HepG2 (cell line): Measurements from ENCODE around the gene PCGF6. TPM values are rescaled to one million over a fixed set of nuclear protein-coding genes. Genes with fewer than 3 reads are reported as not detected.

Experiments used
- ESRRA ChIP-seq: sonication (generic); formaldehyde crosslinking; IDR thresholded peaks from 2 replicates; pipeline ENCODE4 v1.5.1; 2020; ENCODE audit warnings: mild to moderate bottlenecking, low read depth, missing genetic modification reagents
- FOXK2 ChIP-seq: fragments of 450-650 bp; IDR thresholded peaks from 2 replicates; pipeline ENCODE4 v1.6.1; 2016
- GATA4 ChIP-seq: sonication (generic); IDR thresholded peaks from 2 replicates; pipeline ENCODE4 v1.6.1; 2016; ENCODE audit warnings: antibody characterized with exemption, low read depth, borderline replicate concordance
- HCFC1 ChIP-seq: fragments of 150-350 bp; IDR thresholded peaks from 2 replicates; pipeline ENCODE4 v1.6.1; 2014; ENCODE audit warnings: low read depth, low read length
- POGK ChIP-seq: sonication (generic); formaldehyde crosslinking; conservative IDR thresholded peaks from 2 replicates; pipeline ENCODE4 v1.8.0; 2022; ENCODE audit warnings: mild to moderate bottlenecking, moderate library complexity, missing genetic modification reagents
- RAD21 ChIP-seq: fragments of 450-650 bp; formaldehyde crosslinking; IDR thresholded peaks from 2 replicates; pipeline ENCODE4 v1.5.0; 2020; ENCODE audit warnings: mild to moderate bottlenecking
- ZKSCAN5 ChIP-seq: sonication (generic); formaldehyde crosslinking; IDR thresholded peaks from 2 replicates; pipeline ENCODE4 v1.5.1; 2020; ENCODE audit warnings: mild to moderate bottlenecking, missing genetic modification reagents
- ZMYM4 ChIP-seq: sonication (generic); formaldehyde crosslinking; IDR thresholded peaks from 2 replicates; pipeline ENCODE4 v1.8.1; 2023; ENCODE audit warnings: mild to moderate bottlenecking, missing genetic modification reagents
- ZNF12 ChIP-seq: sonication (generic); formaldehyde crosslinking; IDR thresholded peaks from 2 replicates; pipeline ENCODE4 v1.5.0; 2020; ENCODE audit warnings: missing genetic modification reagents
- ZNF136 ChIP-seq: sonication (generic); formaldehyde crosslinking; IDR thresholded peaks from 2 replicates; pipeline ENCODE4 v1.8.1; 2022; ENCODE audit warnings: low read depth, mild to moderate bottlenecking, moderate library complexity, missing genetic modification reagents
- ZNF382 ChIP-seq: sonication (generic); formaldehyde crosslinking; IDR thresholded peaks from 2 replicates; pipeline ENCODE4 v1.5.0; 2020; ENCODE audit warnings: missing genetic modification reagents, mild to moderate bottlenecking, borderline replicate concordance
- ZNF468 ChIP-seq: sonication (generic); formaldehyde crosslinking; IDR thresholded peaks from 2 replicates; pipeline ENCODE4 v1.8.0; 2022; ENCODE audit warnings: mild to moderate bottlenecking, moderate library complexity, missing genetic modification reagents
- ZNF543 ChIP-seq: sonication (generic); formaldehyde crosslinking; IDR thresholded peaks from 2 replicates; pipeline ENCODE4 v1.4.0; 2020; ENCODE audit warnings: mild to moderate bottlenecking, missing genetic modification reagents
- ZNF619 ChIP-seq: sonication (generic); formaldehyde crosslinking; IDR thresholded peaks from 2 replicates; pipeline ENCODE4 v1.4.0; 2020; ENCODE audit warnings: mild to moderate bottlenecking, missing genetic modification reagents
- ZNF687 ChIP-seq: sonication (generic); formaldehyde crosslinking; IDR thresholded peaks from 2 replicates; pipeline ENCODE4 v1.5.1; 2020; ENCODE audit warnings: mild to moderate bottlenecking, missing genetic modification reagents, moderate library complexity
- ZNF766 ChIP-seq: sonication (generic); formaldehyde crosslinking; IDR thresholded peaks from 2 replicates; pipeline ENCODE4 v1.5.0; 2020; ENCODE audit warnings: missing genetic modification reagents, borderline replicate concordance
- ZNF780A ChIP-seq: sonication (generic); formaldehyde crosslinking; IDR thresholded peaks from 2 replicates; pipeline ENCODE4 v1.8.0; 2022; ENCODE audit warnings: mild to moderate bottlenecking, missing genetic modification reagents, moderate library complexity
- ZNF792 ChIP-seq: IDR thresholded peaks from 2 replicates; pipeline ENCODE4 v1.6.1; 2016
- ZNF800 ChIP-seq: sonication (generic); formaldehyde crosslinking; IDR thresholded peaks from 2 replicates; pipeline ENCODE4 v1.4.0; 2020; ENCODE audit warnings: missing genetic modification reagents
- polyA plus RNA-seq, 8 experiments: library from polyadenylated mRNA; depleted of rRNA in 3 of 8; stranded (reverse) in 7 of 8; unstranded in 1 of 8; fragments of >200 nt; fragmentation: Illumina TruSeq in 4 of 8; extraction: Trizol in 4 of 8; gene quantifications; 2 replicates each; pipeline versions ENCODE4 v1.2.1 to v1.2.3, GENCODE V29; 2011 to 2016; ENCODE audit warnings: low read depth in 4 of 8, missing spikeins in 1 of 8, mixed read lengths in 1 of 8; ENCODE audit not compliant: insufficient read depth in 1 of 8
- total RNA-seq, 5 experiments: library from RNA; depleted of rRNA; stranded (reverse); fragments of >200 nt; fragmentation: Illumina TruSeq; extraction: Trizol; gene quantifications; 2 replicates each; pipeline ENCODE4 v1.2.3, GENCODE V29; 2016; ENCODE audit warnings: low read depth in 1 of 5
- TF ChIP-seq, protein P1 (sequence below): conservative IDR thresholded peaks from 2 replicates; pipeline ENCODE4 v1.6.1; 2018; ENCODE audit warnings: missing genetic modification reagents
- TF ChIP-seq, protein P2 (sequence below): sonication (generic); formaldehyde crosslinking; IDR thresholded peaks from 2 replicates; pipeline ENCODE4 v1.4.0; 2020; ENCODE audit warnings: mild to moderate bottlenecking, missing genetic modification reagents

PCGF6 gene
- total and polyA plus RNA-seq, 2 of the 13 experiments (the other 11 are each of a cell fraction or from before 2014, with no cell fraction given): 5.2 to 19.4 TPM

DNA sequence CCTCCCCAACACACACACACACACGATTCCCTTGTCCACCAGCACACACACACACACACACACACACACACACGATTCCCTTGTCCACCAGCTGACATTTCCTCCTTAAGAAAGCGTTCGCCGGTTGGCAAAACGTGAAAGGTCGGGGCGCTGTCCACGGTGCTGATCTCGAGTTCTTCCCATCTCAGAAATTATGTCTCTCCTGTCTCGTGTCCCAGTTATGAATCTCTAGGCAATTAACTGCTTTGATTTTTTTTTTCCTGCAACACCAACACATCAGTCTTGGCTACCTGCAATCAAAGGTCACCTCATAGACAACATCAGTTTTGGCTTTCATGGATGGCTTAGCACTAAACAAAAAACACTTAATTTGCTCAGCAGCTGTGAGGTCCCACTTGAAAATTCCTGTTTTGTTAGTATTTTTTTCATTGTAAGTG, 72.1 kb downstream of the PCGF6 start (continued):
- TF ChIP-seq ZNF800 (CRISPR knock-in tag) (no peak), ZMYM4 (CRISPR knock-in tag) (no peak; the same call in 1 of the 2 replicates), HCFC1 (no peak), ZNF382 (CRISPR knock-in tag) (no peak), ZKSCAN5 (CRISPR knock-in tag) (no peak), ESRRA (CRISPR knock-in tag) (no peak), ZNF468 (CRISPR knock-in tag) (no peak), ZNF780A (CRISPR knock-in tag) (0 out of 2 replicates have a peak, but pooled peaks have one; percentile 39), ZNF687 (no peak), RAD21 (CRISPR knock-in tag) (no peak), POGK (no peak; the same call in 1 of the 2 replicates), ZNF136 (CRISPR knock-in tag) (no peak), GATA4 (no peak), ZNF792 (CRISPR knock-in tag) (no peak), ZNF766 (CRISPR knock-in tag) (no peak; the same call in 1 of the 2 replicates), ZNF12 (CRISPR knock-in tag) (0 out of 2 replicates have a peak, but pooled peaks have one; percentile 26), FOXK2 (no peak), ZNF543 (CRISPR knock-in tag) (no peak), ZNF619 (no peak)
- TF ChIP-seq, protein P1, sequence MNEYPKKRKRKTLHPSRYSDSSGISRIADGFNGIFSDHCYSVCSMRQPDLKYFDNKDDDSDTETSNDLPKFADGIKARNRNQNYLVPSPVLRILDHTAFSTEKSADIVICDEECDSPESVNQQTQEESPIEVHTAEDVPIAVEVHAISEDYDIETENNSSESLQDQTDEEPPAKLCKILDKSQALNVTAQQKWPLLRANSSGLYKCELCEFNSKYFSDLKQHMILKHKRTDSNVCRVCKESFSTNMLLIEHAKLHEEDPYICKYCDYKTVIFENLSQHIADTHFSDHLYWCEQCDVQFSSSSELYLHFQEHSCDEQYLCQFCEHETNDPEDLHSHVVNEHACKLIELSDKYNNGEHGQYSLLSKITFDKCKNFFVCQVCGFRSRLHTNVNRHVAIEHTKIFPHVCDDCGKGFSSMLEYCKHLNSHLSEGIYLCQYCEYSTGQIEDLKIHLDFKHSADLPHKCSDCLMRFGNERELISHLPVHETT (CRISPR knock-in tag): no peak
- TF ChIP-seq, protein P2, sequence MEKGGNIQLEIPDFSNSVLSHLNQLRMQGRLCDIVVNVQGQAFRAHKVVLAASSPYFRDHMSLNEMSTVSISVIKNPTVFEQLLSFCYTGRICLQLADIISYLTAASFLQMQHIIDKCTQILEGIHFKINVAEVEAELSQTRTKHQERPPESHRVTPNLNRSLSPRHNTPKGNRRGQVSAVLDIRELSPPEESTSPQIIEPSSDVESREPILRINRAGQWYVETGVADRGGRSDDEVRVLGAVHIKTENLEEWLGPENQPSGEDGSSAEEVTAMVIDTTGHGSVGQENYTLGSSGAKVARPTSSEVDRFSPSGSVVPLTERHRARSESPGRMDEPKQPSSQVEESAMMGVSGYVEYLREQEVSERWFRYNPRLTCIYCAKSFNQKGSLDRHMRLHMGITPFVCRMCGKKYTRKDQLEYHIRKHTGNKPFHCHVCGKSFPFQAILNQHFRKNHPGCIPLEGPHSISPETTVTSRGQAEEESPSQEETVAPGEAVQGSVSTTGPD (CRISPR knock-in tag): no peak
